Activated naive CD8-positive, alpha-beta T cell treated with anti-CD3 and anti-CD28 coated beads for 36 hours (primary cell): ENCODE measurements around the gene CD226. TPM values are rescaled to one million over a fixed set of nuclear protein-coding genes. Genes with fewer than 3 reads are reported as not detected.
"Not testable (repeated sequence)": the region's sequence is repeated elsewhere in the genome, so short reads cannot be mapped to it uniquely, and the experiment has no call there.

Experiments used
- DNase-seq: peaks from one replicate; pipeline ENCODE4 v3.0.0; 2021
- H3K27ac Mint-ChIP-seq: one replicate; pipeline ENCODE4 v1.8.0; 2022; ENCODE audit warnings: mild to moderate bottlenecking, moderate library complexity, mixed read lengths
- H3K27me3 Mint-ChIP-seq: one replicate; pipeline ENCODE4 v1.8.0; 2022; ENCODE audit warnings: mild to moderate bottlenecking, mixed read lengths
- H3K36me3 Mint-ChIP-seq: one replicate; pipeline ENCODE4 v1.8.0; 2021; ENCODE audit warnings: mild to moderate bottlenecking, mixed read lengths
- H3K4me1 Mint-ChIP-seq: one replicate; pipeline ENCODE4 v1.8.0; 2021; ENCODE audit warnings: mixed read lengths
- H3K4me3 Mint-ChIP-seq: one replicate; pipeline ENCODE4 v1.8.0; 2022; ENCODE audit warnings: mild to moderate bottlenecking, moderate library complexity, mixed read lengths
- H3K9me3 Mint-ChIP-seq: one replicate; pipeline ENCODE4 v1.8.0; 2022; ENCODE audit warnings: mixed read lengths
- total RNA-seq, 2 experiments: library from RNA; stranded (reverse); gene quantifications; one replicate each; pipeline ENCODE4 v1.2.3, GENCODE V29; 2021

Gene CD226
- total RNA-seq, 2 experiments from 2014 or later, result 57.2 to 57.7 TPM

DNA sequence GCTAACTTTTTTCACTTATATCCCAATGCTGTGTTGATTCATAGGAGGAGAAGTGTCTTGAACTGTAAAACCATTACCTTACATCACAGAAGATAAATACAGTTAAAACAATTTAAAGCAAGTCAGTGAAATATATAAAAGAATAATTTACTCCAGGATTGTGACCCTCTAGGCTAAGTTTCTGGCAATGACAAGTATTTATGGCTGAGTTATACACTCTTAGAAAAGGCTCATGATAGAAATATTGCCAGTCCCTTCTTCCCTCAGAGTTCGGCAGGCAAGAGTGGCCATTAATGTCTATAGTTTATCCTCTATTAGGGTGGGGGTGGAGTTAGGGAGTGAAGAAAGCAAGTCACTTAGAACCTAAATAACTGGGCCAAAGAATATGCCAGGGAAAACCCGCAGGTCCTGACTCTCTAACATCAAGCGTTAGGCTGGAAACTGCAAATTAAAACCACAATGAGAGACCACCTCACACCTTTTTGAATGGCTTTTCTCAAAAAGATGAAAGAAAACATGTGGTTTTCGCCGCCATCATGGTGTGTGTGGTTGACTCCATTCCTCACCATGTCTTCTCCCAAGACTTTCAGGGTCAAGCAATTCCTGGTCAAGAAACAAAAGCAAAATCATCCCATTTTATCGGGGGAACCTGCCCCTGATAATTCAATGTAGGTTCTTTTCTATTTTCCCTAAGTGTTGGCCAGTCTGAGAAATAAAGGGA lies 69.3 kb downstream of the CD226 start:
- Mint-ChIP-seq H3K27ac (peak overlapping the region; percentile 5), H3K4me3 (no peak overlapping the region), H3K27me3 (no peaks in the 10 kb centered on the region), H3K36me3 (peaks cover 59% of the 10 kb centered on the region), H3K9me3 (peaks cover 6% of the 10 kb centered on the region), H3K4me1 (peaks cover 28% of the 10 kb centered on the region)
- no peak for DNase-seq

DNA sequence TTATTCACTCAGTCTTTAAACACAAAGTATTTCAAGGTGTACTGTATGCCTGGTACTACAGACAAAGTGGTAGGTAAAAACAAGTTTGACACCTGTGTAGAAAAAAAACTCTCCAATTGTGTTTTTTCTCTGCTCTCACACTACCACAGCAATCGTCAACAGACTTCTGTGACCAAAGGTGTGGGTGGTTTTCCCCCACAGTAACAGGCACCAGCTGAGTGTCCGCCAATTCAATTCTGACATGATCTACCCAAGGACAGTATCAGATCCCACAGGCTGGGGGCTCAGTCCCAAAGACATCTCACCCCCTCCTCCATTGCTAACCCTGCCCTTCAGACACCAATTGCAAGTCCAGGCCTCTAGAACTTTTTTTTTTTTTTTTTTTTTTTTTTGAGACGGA lies 71.2 kb downstream of the CD226 start:
- peaks cover 6% of the 10 kb centered on the region for H3K9me3 Mint-ChIP-seq
- no peaks in the 10 kb centered on the region for H3K27me3 Mint-ChIP-seq
- H3K4me3 Mint-ChIP-seq, result no peak overlapping the region
- H3K36me3 Mint-ChIP-seq, result peaks cover 55% of the 10 kb centered on the region
- DNase-seq, result no peak
- no peak overlapping the region for H3K27ac Mint-ChIP-seq
- H3K4me1 Mint-ChIP-seq, result peaks cover 21% of the 10 kb centered on the region

DNA sequence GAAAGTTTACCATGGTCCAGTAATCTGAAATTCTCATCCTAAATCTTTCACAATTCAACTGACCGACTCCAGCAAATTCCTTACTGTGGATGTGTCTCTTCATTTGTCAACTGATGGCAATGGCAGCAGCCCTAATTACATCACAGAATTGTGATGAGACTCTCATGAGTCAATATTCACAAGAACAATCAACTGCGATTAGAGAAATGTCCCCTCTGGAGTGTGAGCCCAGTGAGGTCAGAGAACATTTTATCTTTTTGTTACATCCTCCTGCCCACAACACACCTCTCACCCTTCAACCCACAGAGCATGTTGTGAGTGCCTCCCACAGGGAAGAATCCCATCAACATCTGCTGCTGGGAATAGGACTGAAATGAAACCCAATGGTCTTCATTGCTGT lies 73.6 kb downstream of the CD226 start:
- Mint-ChIP-seq H3K4me3 (no peak overlapping the region), H3K36me3 (peaks cover 45% of the 10 kb centered on the region), H3K27ac (no peak overlapping the region), H3K4me1 (peaks cover 23% of the 10 kb centered on the region), H3K27me3 (no peaks in the 10 kb centered on the region), H3K9me3 (no peaks in the 10 kb centered on the region)
- DNase-seq, result no peak

DNA sequence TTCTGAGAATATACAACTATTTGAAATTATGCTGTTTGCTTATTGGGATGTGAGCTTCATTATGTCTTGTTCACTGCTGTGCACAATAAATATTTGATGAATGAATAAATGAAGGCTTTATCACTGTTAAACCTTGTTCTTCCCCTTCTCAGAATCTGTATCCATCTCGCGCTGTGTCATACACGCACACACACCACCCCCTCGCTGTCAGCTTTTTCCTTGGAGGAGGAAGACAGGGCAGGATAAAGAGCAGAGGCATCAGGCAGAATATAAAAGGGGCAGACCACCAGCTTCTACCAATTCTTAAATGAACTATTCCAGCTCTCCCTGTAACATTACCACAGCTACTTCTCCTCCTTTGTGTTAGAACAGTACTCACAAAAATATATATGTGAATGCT lies 75.0 kb downstream of the CD226 start:
- DNase-seq, result no peak
- Mint-ChIP-seq H3K27ac (no peak overlapping the region), H3K9me3 (no peaks in the 10 kb centered on the region), H3K27me3 (no peaks in the 10 kb centered on the region), H3K36me3 (peaks cover 39% of the 10 kb centered on the region), H3K4me3 (no peak overlapping the region), H3K4me1 (peaks cover 16% of the 10 kb centered on the region)

DNA sequence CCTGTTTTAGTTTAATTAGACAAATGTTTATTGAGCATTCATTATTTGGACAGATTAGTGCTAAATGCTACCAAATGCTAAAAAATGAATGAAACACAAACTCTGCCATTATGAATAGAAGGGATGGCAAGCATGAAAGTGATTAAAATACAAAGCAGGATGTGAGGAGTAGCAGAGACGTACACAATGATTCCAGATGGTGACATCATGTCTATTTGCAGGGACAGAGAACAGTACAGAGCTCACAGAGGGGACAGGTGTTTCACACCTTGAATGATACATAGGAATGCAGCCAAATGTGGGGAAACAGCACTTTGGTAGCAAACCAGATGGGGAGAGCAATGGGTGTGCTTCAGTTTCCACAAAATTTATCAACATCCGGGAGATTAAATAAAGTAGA lies 76.3 kb downstream of the CD226 start:
- Mint-ChIP-seq H3K27ac (no peak overlapping the region), H3K4me3 (no peak overlapping the region)

DNA sequence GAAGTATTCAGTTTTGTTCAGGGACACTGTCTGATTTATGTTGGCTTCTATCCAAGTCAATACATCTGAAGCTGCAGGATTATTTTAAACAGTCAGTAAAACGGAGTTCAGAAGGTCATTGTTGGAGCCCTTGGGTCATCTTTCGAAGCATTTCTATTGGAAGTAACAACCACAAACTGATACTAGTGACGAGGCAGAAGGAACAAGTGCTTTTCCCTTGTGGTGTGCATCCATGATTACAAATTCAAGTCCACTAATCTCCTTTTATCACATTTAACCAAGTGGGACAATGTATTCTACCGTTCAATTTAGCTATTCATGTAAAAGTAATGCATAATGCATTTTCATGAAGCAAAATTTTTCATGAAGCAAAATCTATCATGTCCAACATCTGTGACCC lies 76.9 kb downstream of the CD226 start:
- H3K36me3 Mint-ChIP-seq, result peaks cover 38% of the 10 kb centered on the region
- peaks cover 15% of the 10 kb centered on the region for H3K4me1 Mint-ChIP-seq
- H3K27me3 Mint-ChIP-seq, result no peaks in the 10 kb centered on the region
- DNase-seq, result no peak
- H3K9me3 Mint-ChIP-seq, result no peaks in the 10 kb centered on the region
- no peak overlapping the region for H3K27ac Mint-ChIP-seq
- no peak overlapping the region for H3K4me3 Mint-ChIP-seq

More for the DNA sequence above, 76.3 kb downstream of the CD226 start:
- DNase-seq, result no peak
- Mint-ChIP-seq H3K9me3 (no peaks in the 10 kb centered on the region), H3K27me3 (no peaks in the 10 kb centered on the region), H3K4me1 (peaks cover 14% of the 10 kb centered on the region), H3K36me3 (peaks cover 34% of the 10 kb centered on the region)

DNA sequence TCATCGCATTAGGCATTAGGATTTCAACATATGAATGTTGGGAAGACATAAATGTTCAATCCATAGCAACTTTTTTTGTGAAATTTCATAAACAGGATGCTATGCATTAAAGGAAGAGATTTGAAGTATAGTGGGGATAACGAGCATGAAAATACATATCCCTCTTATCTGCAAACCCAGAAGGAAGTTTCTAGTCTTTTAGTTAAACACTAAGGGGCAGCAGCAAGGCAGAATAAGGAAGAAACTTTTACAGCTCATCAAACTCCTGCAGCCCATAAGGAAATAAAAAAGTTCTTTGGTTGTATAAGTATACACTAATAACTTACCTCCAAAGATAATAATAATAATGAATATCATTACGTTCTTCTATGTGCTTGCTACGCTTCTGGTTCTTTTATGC lies 81.5 kb downstream of the CD226 start:
- H3K36me3 Mint-ChIP-seq, result peaks cover 43% of the 10 kb centered on the region
- H3K4me3 Mint-ChIP-seq, result no peak overlapping the region
- H3K27ac Mint-ChIP-seq, result no peak overlapping the region
- peaks cover 4% of the 10 kb centered on the region for H3K9me3 Mint-ChIP-seq
- peaks cover 16% of the 10 kb centered on the region for H3K4me1 Mint-ChIP-seq
- no peak for DNase-seq
- no peaks in the 10 kb centered on the region for H3K27me3 Mint-ChIP-seq

DNA sequence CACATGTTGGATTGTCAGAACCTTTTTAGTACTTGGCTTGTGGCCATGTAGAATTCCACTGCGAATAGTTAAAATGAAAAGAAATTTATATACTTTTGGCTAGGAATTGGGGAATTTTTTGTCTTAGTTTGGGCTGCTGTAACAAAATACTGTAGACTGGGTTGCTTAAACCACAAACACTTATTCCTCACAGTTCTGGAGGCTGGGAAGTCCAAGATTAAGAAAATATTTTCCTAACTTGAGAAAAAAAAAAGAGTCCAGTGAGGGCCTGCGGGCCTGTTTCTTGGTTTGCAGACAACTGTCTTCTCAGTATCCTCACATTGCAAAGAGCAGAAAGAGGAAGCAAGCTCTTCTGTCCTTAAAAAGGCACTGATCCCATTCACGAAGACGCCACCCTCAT lies 81.9 kb downstream of the CD226 start:
- Mint-ChIP-seq H3K4me1 (peaks cover 16% of the 10 kb centered on the region), H3K9me3 (peaks cover 4% of the 10 kb centered on the region), H3K36me3 (peaks cover 43% of the 10 kb centered on the region), H3K4me3 (no peak overlapping the region), H3K27me3 (no peaks in the 10 kb centered on the region), H3K27ac (no peak overlapping the region)
- DNase-seq, result no peak

DNA sequence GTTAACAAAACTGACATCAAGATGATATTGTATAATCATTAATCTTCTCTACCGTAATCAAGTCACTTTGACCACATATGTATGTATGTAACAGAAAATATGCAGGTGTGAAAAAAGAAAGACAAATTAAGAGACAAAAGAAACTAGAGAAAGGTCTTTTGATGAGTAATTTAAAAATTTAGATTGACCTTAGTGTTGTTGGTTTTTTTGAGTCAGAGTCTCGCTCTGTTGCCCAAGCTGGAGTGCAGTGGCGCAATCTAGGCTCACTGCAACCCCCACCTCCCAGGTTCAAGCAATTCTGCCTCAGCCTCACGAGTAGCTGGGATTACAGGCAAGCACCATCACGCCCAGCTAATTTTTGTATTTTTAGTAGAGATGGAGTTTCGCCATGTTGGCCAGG lies 82.9 kb downstream of the CD226 start:
- DNase-seq, result peak; percentile 8

DNA sequence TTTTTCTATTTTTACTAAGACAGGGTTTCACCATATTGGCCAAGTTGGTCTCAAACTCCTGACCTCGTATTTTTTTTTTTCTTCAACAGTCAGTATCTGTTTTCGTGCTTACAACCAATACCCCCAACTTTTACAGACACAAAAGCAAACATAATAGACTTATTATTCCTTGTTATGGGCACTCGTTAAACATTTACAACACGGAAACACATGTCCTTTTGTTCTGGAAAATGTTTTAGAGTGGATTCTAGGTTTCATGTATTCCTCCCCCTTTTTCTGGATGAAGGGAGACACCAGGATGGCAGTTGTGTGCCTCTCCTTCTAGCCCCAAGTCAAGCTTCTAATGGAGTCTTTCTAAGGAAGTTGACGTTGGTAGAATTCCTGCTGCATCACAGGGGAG lies 88.8 kb downstream of the CD226 start:
- no peak for DNase-seq
- Mint-ChIP-seq H3K9me3 (peaks cover 3% of the 10 kb centered on the region), H3K27ac (no peak overlapping the region), H3K27me3 (no peaks in the 10 kb centered on the region), H3K4me1 (no peaks in the 10 kb centered on the region), H3K36me3 (peaks cover 24% of the 10 kb centered on the region), H3K4me3 (no peak overlapping the region)

More for the DNA sequence above, 82.9 kb downstream of the CD226 start:
- H3K9me3 Mint-ChIP-seq, H3K4me3 Mint-ChIP-seq, H3K27me3 Mint-ChIP-seq: not testable (repeated sequence)
- H3K27ac Mint-ChIP-seq, result peak overlapping the region; percentile 71
- peaks cover 16% of the 10 kb centered on the region for H3K4me1 Mint-ChIP-seq
- H3K36me3 Mint-ChIP-seq, result peaks cover 40% of the 10 kb centered on the region

DNA sequence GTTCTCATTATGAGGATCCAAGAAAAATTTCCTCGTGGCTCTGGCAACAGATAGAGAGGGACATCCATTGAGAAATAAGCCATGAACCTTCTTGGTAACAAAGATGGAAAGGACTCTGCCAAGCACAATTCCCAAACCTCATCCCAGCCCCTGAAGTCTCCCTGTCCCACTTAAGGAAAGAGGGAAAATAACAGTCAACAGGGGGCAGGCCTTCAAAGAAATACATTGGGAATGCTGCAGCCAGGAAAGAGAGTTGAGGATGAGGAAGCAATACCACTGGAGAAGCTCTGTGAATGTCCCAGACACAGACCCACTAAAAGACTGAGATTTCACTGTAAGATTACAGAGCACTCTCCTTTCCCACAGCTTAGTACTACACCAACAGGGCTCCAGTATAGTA lies 93.2 kb downstream of the CD226 start:
- Mint-ChIP-seq H3K4me1 (no peaks in the 10 kb centered on the region), H3K9me3 (peaks cover 3% of the 10 kb centered on the region), H3K4me3 (no peak overlapping the region), H3K27ac (peak overlapping the region; percentile 36), H3K36me3 (peaks cover 22% of the 10 kb centered on the region), H3K27me3 (no peaks in the 10 kb centered on the region)
- DNase-seq, result no peak

DNA sequence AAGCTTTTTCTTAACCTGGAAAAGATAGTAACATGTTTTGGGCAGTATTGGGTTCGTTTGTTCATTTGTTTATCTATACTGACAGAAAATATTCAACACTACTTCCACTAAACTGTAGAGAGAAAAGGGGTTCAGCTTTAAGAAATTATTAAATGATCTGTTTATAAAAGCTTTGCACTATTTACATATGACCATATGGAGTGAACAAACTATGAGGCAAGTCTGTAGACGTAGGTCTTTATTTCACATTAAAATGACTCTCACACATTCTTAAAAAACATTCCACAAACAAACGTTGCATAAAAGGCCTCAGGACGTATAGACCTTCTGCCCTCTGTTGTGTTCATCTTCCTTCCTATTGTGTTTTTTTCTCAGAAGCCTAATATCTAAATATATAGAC lies 94.6 kb downstream of the CD226 start:
- Mint-ChIP-seq H3K4me3 (no peak overlapping the region), H3K36me3 (peaks cover 22% of the 10 kb centered on the region), H3K27ac (no peak overlapping the region), H3K4me1 (no peaks in the 10 kb centered on the region), H3K9me3 (peaks cover 3% of the 10 kb centered on the region), H3K27me3 (no peaks in the 10 kb centered on the region)
- DNase-seq, result no peak

DNA sequence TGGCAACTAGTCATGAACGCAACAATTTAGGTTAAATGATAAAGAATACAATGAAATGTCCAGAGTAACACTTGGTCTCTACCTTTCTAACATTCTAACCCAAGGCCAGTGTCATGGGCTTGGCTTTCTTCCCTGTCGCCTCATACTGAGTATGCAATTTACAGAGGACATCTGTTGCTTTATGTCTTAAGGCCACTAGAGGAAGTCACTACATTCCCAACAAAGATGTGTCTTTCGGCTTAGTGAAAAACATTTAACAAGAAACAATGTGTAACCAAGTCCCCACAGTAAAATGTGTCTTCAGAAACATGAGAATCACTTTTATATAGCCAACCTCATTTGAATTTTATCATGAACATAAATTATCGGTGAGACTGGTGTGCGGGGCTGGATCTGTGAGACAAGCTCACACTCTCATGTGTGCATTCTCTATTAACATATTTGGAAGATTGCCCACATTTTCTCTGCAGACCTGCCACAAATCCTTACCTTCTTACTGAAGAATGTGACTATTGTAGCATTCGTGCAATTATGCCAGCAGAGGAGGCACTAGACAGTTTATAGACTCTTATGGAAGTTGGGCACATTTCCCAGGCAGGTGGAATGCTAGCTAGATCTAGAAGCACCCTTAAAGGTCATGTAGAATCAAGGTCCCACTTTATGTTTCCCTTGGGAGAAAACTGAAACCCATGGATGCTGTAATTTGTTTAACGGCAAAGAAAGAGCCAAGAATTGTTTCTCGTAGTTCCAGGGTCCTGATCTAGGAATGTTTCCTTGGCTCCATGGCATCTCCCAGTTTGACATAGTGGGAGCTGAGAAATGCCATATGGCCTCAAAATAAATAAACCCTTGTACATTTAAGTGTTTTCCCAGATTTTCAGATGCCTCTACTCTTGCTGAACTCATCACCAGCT lies 101.8 kb downstream of the CD226 start:
- no peaks in the 10 kb centered on the region for H3K27me3 Mint-ChIP-seq
- no peaks in the 10 kb centered on the region for H3K36me3 Mint-ChIP-seq
- no peaks in the 10 kb centered on the region for H3K9me3 Mint-ChIP-seq
- H3K27ac Mint-ChIP-seq, result no peak overlapping the region
- no peak overlapping the region for H3K4me3 Mint-ChIP-seq
- no peak for DNase-seq
- no peaks in the 10 kb centered on the region for H3K4me1 Mint-ChIP-seq

DNA sequence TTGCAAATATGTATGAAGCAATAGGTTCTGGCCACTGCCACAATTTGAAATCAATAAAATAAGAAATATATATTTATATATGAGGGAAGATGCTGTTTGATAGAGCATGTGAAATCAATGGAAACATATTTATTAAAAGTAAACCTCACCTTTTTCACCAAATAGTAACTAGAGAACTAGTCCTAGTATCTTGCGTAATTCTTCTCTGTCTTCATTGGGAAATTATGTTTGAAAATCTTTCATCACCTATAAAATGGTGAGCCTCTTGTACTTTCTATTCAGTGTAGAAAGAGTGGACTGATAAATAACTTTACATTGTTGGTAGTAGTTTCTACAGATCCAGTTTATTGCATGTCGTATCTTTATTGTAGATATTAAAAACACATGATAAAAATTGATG lies 103.0 kb downstream of the CD226 start:
- no peak overlapping the region for H3K27ac Mint-ChIP-seq
- DNase-seq, result no peak
- no peaks in the 10 kb centered on the region for H3K9me3 Mint-ChIP-seq
- H3K36me3 Mint-ChIP-seq, result no peaks in the 10 kb centered on the region
- no peaks in the 10 kb centered on the region for H3K4me1 Mint-ChIP-seq
- no peak overlapping the region for H3K4me3 Mint-ChIP-seq
- no peaks in the 10 kb centered on the region for H3K27me3 Mint-ChIP-seq

DNA sequence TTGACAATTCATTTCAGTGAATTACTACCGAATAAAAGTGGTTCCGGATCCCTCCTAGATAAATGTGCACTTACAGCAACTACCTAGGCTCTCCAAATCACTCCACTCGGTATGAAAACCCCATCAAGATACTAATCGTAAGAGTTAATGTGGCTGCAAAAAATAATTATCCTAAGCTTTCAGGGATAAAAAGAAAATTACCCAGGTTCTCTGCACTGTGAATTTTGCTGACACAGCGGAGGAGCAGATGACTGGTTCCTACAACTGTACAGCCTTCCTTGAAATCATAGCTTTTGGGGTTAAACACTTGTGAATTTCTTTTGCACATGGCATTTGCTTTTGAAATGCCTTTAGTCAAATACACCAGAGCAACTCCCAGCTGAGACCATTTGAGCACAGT lies 104.7 kb downstream of the CD226 start:
- no peaks in the 10 kb centered on the region for H3K4me1 Mint-ChIP-seq
- H3K27ac Mint-ChIP-seq, result no peak overlapping the region
- H3K9me3 Mint-ChIP-seq, result no peaks in the 10 kb centered on the region
- no peak for DNase-seq
- H3K4me3 Mint-ChIP-seq, result no peak overlapping the region
- no peaks in the 10 kb centered on the region for H3K27me3 Mint-ChIP-seq
- H3K36me3 Mint-ChIP-seq, result no peaks in the 10 kb centered on the region

DNA sequence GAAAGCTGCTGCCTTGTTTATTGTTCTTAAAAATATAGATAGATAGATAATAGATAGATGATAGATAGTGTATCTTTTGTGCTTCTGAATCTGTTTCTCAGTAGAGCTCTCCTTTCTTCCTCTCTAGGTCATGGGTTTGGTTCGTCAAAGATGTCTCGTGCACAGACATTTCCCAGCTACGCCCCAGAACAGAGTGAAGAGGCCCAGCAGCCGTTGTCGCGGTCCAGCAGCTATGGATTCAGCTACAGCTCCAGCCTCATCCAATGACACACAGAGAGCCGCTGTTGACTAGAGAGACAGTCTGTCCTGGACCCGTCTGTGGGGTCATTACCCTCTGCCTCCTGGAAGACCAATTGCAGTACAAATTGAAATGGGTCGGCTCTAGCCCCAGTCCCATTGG lies 106.6 kb downstream of the CD226 start:
- Mint-ChIP-seq H3K4me1 (no peaks in the 10 kb centered on the region), H3K9me3 (no peaks in the 10 kb centered on the region), H3K4me3 (no peak overlapping the region), H3K36me3 (no peaks in the 10 kb centered on the region), H3K27me3 (no peaks in the 10 kb centered on the region), H3K27ac (no peak overlapping the region)
- DNase-seq, result no peak
